Cardiac septum (tissue), 1 donor: Measurements from ENCODE around the gene ERP44. TPM values are rescaled to one million over a fixed set of nuclear protein-coding genes. Genes with fewer than 3 reads are reported as not detected.
"Not testable (repeated sequence)": the region's sequence is repeated elsewhere in the genome, so short reads cannot be mapped to it uniquely, and the experiment has no call there.

Experiments
- DNase-seq: peaks from one replicate; pipeline ENCODE4 v3.0.0-alpha.2; 2020; ENCODE audit warnings: low spot score
- intact Hi-C: fragments of 100-400 bp; cut with DNase I; formaldehyde crosslinking; loops from one replicate; pipeline ENCODE4 v1.14.0; 2022
- total RNA-seq: library from RNA; stranded (reverse); fragmentation: NEBNext Ultra II Directional; extraction: Animal tissue kit (Norgen Biotek cat#: 25700); gene quantifications from one replicate; pipeline ENCODE4 v1.2.1, GENCODE V29; 2021
- donor health status: DM: no; HTN: no; CAD: no.

ERP44 gene
- total RNA-seq, 1 donor from 2014 or later, result 14.8 TPM

- DNase-seq, result no peak
- intact Hi-C loops, result no loop called here
Observed at GRCh38 chr9:100071271-100071670, 27.5 kb downstream of the ERP44 start.

DNA sequence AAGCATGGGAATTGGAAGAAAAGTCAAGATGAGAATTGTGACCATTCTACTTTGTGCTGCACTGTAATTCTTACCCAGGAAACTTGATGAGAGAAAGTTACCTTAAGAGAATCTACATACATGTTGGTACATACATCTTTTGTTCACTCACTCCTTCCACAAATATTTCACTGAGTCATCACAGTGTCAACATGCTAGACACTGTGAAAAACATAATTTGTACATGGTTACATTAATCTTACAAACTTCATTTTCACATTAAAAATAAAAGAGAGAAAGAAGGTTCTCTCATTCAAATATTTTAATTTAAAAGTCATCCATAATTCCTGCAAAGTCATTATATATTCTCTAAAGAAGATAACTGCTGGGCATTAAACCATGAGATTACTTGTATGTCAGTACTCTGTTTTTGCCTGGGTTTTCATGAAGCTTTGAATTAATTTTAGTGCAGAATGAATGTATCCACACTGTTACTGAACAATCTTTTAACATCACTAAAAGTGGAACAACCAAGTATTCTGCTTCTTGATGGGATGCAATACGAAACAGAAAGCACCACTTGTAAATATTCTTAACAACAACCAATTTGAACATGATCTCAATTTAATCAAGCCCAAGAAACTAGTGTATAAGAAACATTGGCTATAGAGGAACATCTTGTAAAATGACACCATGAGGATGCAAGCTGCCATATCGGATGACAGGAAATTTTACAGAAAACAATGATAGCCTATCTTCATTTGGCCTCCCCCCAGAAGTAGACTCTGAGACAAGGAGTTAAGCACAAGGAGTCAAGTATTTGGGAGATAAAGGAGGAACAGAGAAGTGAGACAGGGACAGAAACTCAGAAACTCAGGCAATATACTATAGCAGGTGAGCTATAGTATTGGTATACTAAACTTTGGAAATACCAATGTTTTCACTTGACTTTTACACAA lies 28.4 kb downstream of the ERP44 start:
- intact Hi-C loops, result no loop called here
- DNase-seq, result no peak

- DNase-seq, intact Hi-C loops: not testable (repeated sequence)
Observed at GRCh38 chr9:100069068-100069467, 29.7 kb downstream of the ERP44 start.

GRCh38 chr9:100067990-100068389 lies 30.8 kb downstream of the ERP44 start:
- DNase-seq, intact Hi-C loops: not testable (repeated sequence)

GRCh38 chr9:100066539-100066938 lies 32.3 kb downstream of the ERP44 start:
- DNase-seq, result no peak
- intact Hi-C loops, result no loop called here

DNA sequence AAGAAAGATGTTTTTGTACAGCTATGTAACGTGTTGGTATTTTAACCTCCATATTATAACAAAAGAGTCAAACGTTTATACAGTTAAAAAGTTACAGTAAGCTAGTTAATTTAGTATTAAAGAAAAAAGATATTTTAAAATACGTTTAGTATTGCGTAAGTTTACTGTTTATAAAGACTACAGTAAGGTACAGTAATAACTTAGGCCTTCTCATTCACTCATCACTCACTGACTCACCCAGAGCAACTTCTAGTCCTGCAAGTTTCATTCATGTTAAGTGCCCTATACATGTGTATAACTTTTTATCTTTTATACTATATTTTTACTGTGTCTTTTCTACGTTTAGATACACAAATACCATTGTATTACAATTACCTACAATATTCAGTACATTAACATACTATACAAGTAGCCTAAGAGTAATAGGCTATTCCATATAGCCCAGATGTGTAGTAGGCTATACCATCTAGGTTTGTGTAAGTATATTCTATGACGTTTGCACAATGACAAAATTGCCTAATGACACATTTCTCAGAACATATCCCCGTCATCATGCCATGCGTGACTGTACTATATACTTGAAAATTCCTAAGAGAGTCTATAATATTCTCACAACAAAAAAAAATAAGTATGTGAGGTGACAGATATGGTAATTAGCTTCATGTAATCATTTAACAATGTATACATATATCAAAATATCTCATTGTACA lies 33.8 kb downstream of the ERP44 start:
- no peak for DNase-seq
- intact Hi-C loops, result no loop called here

GRCh38 chr9:100063185-100063584 lies 35.6 kb downstream of the ERP44 start:
- intact Hi-C loops, result no loop called here
- DNase-seq, result no peak

DNA sequence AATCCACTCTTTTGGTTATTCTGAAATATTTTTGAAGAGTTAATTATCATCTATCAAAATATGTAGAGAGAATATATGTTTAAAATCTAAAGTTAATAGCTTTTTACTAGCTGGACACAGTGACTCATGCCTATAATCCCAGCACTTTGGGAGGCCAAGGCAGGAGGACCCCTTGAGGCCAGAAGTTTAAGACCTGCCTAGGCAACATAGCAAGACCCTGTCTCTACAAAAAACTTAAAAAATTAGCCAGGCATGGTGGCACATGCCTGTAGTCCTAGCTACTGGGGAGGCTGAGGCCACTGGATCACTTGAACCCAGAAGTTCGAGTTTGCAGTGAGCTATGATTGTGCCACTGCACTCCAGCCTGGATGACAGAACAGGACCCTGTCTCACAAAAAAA lies 36.1 kb downstream of the ERP44 start:
- intact Hi-C loops, DNase-seq: not testable (repeated sequence)

DNA sequence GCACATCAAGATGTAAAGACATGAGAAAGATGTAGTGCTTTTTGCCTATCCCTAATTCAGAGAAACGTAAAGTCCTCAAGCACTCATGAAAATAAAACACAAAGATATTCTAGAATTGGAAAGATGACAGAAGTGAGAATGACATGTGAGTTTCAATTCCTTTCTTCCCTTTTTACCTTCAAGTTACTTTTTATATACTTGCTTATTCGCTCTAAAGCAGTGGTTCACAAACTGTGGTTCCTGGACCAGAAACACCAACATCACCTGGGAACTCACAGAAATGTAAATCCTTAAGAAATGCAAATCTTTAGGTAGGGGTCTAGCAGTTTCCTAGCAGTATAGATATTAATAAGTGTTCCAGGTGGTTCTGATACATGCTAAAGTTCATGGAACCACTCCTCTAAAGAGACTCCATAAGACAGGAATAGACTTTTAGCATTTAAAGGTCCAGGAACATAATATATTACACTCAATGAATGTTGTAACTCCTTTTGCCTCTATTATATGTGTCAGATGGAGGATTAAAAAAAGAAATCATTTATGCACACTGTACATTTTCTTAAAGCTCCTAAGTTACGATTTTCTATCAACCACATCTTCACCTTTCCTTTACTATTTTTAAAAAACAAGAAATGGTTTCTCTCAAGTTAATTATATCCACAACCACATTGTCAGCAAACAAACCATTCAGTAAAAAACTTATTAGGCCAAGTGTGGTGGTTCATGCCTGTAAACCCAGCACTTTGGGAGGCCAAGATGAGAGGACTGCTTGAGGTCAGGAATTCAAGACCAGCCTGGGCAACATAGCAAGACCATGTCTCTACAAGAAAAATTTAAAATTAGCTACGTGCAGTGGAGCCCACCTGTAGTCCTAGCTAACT lies 39.9 kb downstream of the ERP44 start:
- intact Hi-C loops, result no loop called here
- DNase-seq, result no peak

GRCh38 chr9:100057624-100058023 lies 41.2 kb downstream of the ERP44 start:
- no peak for DNase-seq
- intact Hi-C loops, result no loop called here

DNA sequence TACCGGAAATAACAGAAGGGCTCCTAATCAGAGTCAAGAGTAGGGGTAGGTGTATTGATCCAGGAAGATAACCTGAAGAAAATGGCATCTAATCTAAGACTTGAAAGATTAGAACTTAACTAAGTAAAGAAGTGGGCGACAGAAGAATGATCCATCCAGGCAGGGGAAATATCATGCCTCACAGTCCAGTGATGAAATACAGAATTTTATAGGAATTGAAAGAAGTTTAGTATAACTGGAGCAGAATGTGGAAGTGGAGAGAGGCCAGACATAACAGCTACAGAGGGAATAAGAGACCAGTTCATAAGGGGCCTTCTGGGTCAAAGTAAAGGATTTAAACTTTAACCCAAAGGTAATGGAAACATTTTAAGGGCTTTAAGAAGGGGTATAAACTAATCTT lies 42.2 kb downstream of the ERP44 start:
- no peak for DNase-seq
- intact Hi-C loops, result no loop called here

- DNase-seq, result no peak
- intact Hi-C loops, result no loop called here
Observed at GRCh38 chr9:100052375-100052774, 46.4 kb downstream of the ERP44 start.

DNA sequence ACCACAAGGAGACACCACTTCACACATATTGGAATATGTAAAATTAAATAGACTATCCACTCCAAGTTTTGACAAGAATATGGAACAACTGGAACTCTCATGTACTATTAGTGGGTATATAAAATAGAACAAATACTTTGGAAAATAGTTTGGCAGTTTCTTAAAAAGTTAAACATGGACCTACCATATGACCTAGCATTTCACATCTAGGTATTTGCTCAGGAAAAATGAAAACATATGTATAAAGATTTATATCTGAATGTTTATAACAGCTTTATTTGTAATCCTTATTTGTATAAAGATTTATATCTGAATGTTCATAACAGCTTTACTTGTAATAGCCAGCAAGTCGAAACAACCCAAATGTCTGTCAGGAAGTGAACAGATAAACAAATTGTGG lies 49.2 kb downstream of the ERP44 start:
- intact Hi-C loops, result no loop called here
- DNase-seq, result no peak

GRCh38 chr9:100038472-100038871 lies 60.3 kb downstream of the ERP44 start:
- DNase-seq, result no peak
- intact Hi-C loops, result no loop called here

- DNase-seq, result no peak
- intact Hi-C loops, result no loop called here
Observed at GRCh38 chr9:100033877-100034551, 64.8 kb downstream of the ERP44 start.

GRCh38 chr9:100030548-100030947 lies 68.3 kb downstream of the ERP44 start:
- intact Hi-C loops, result no loop called here
- no peak for DNase-seq

- intact Hi-C loops, result loop anchor here (2.0 to 5.0 kb wide), 2 partner anchors 188 to 293 kb away; no protein-coding TSS in a partner anchor
- no peak for DNase-seq
Observed at GRCh38 chr9:100029251-100029650, 69.5 kb downstream of the ERP44 start.

GRCh38 chr9:100028201-100028784 lies 70.5 kb downstream of the ERP44 start:
- intact Hi-C loops, result loop anchor here (2.0 to 5.0 kb wide), 2 partner anchors 189 to 294 kb away; no protein-coding TSS in a partner anchor
- DNase-seq, result no peak

GRCh38 chr9:100027543-100027942 lies 71.3 kb downstream of the ERP44 start:
- intact Hi-C loops, result loop anchor here (5.0 kb wide), 1 partner anchor 295 kb away; no protein-coding TSS in a partner anchor

More at GRCh38 chr9:100027543-100027942, 71.3 kb downstream of the ERP44 start:
- DNase-seq, result no peak
